ENCODE results near the gene NTNG1. TPM values are rescaled to one million over a fixed set of nuclear protein-coding genes. Genes with fewer than 3 reads are reported as not detected.

The NTNG1 gene
- total and polyA plus RNA-seq, 2 of the 8 experiments (the other 6 are each of a cell fraction or from before 2014, with no cell fraction given), result 1.2 to 4.1 TPM

DNA sequence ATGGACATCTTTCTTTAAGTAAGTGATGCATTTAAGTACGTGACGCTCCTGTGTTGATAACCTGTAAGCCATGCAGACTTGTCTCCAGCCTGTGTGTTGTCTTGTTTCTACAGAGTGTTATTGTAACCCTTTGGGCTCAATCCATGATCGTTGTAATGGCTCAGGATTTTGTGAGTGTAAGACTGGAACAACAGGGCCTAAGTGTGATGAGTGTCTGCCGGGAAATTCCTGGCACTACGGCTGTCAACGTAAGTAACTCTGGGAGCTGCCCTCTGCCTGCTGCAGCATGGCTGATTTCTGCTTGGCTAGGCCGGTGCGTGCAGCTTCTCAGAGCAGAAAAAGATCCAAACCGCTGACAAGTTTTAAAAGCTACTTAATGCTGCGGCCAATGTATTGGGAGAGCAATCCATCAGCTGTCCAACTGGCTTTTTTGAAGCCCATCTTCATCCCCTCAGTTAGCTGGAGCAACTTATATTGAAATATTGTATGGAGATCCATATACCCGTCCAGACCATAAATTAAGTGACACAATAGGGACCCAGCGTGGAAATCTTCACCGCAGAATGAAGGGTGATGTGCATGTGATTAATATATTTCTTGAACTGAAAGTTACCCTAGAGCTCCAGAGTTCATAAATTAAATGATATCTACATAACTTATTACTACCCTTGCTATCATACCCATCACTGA lies 295.9 kb downstream of the NTNG1 start:
- H3K23me2 ChIP-seq (ENCODE audit: low read depth, low read length), result no peaks in the 10 kb centered on the region
- no peak overlapping the region for H3K14ac ChIP-seq (ENCODE audit: insufficient read length)
- DNase-seq (ENCODE audit: low read depth in 1 of 2, low spot score in 2 of 2), result no peak
- H4K91ac ChIP-seq (replicated peaks; ENCODE audit: insufficient read length, low read length), result no peak overlapping the region
- H3K79me1 ChIP-seq (ENCODE audit: low read depth, low read length), result no peaks in the 10 kb centered on the region
- no peak overlapping the region for H3K9ac ChIP-seq (replicated peaks in 1 of 4; ENCODE audit: extremely low read depth in 1 of 4, low read depth in 3 of 4, low read length in 3 of 4)
- H2BK120ac ChIP-seq (replicated peaks; ENCODE audit: low read depth, low read length), result no peak overlapping the region
- H3K4me3 ChIP-seq (ENCODE audit: extremely low read depth in 1 of 4, insufficient read depth in 2 of 4, low read depth in 3 of 4, low read length in 4 of 4), result no peak overlapping the region
- no peak overlapping the region for H4K8ac ChIP-seq (ENCODE audit: extremely low read depth, insufficient read depth, low read length)
- H3K27ac ChIP-seq (ENCODE audit: low read depth, low read length), result no peak overlapping the region
- no peak overlapping the region for H2BK12ac ChIP-seq (ENCODE audit: low read depth, low read length)
- H2AFZ ChIP-seq (ENCODE audit: low read length), result no peak overlapping the region; the same call in 1 of the 2 replicates
- WGBS, 2 experiments (ENCODE audit: extremely low coverage in 1 of 2, insufficient coverage in 1 of 2, insufficient read length in 1 of 2, insufficient replicate concordance in 2 of 2, low coverage in 1 of 2, low lambda C conversion rate in 2 of 2, missing lambda C conversion rate in 1 of 2), result 91% methylated on average over 13 of the region's 13 CpGs; no CpG with 5 or more reads in 1 of the 2 experiments
- no peaks in the 10 kb centered on the region for H3K9me3 ChIP-seq (ENCODE audit: insufficient read depth in 2 of 2, low read depth in 1 of 2, low read length in 1 of 2)
- CTCF ChIA-PET (ENCODE audit: partially characterized antibody), result interaction anchor here (0.7 to 2.5 kb wide), 6 partner anchors 11 to 181 kb away, joined by 3 to 11 read pairs (median 3); no protein-coding TSS in a partner anchor
- H3K4ac ChIP-seq (replicated peaks; ENCODE audit: insufficient read length, low read depth, low read length), result no peak overlapping the region
- H4K20me1 ChIP-seq (replicated peaks in 1 of 2; ENCODE audit: control insufficient read depth in 1 of 2, insufficient read depth in 2 of 2, low read length in 2 of 2), result no peaks in the 10 kb centered on the region
- no peak overlapping the region for H4K5ac ChIP-seq (ENCODE audit: insufficient read length, low read depth, low read length)
- H2BK20ac ChIP-seq (ENCODE audit: low read length), result no peak overlapping the region
- H3K4me1 ChIP-seq (replicated peaks in 1 of 4; ENCODE audit: control insufficient read depth in 3 of 4, insufficient read depth in 4 of 4, low read length in 3 of 4), result peaks cover 0 to 6% (median 2%) of the 10 kb centered on the region in 4 experiments; a peak in 2 of 7 replicates
- FAIRE-seq, result no peak
- H3K36me3 ChIP-seq (ENCODE audit: control insufficient read depth in 2 of 4, insufficient read depth in 4 of 4, low read length in 3 of 4), result no peaks in the 10 kb centered on the region
- H3K56ac ChIP-seq (replicated peaks; ENCODE audit: insufficient read length, low read depth, low read length), result no peak overlapping the region
- no peak for TF ChIP-seq JUND (IDR thresholded peaks at IDR 0.05; ENCODE audit: low read length)
- TF ChIP-seq CEBPB (IDR thresholded peaks at IDR 0.05; ENCODE audit: low read depth, low read length), result no peak
- no peak for TF ChIP-seq CREB1 (IDR thresholded peaks at IDR 0.05)
- TF ChIP-seq MAFK (IDR thresholded peaks at IDR 0.05; ENCODE audit: low read depth, low read length), result no peak
- no peak for TF ChIP-seq JUN (IDR thresholded peaks at IDR 0.05; ENCODE audit: low read depth, low read length)
- no peak for TF ChIP-seq BACH1 (IDR thresholded peaks at IDR 0.05; ENCODE audit: low read length)
- TF ChIP-seq TBP (IDR thresholded peaks at IDR 0.05; ENCODE audit: low read depth, low read length), result no peak
- no peak for TF ChIP-seq EZH2 (IDR thresholded peaks at IDR 0.05; ENCODE audit: low read depth, low read length, severe bottlenecking)
- no peak for TF ChIP-seq EGR1 (IDR thresholded peaks at IDR 0.05; ENCODE audit: borderline replicate concordance, low read depth, low read length)
- TF ChIP-seq SP4 (IDR thresholded peaks at IDR 0.05; ENCODE audit: low read length), result no peak
- TF ChIP-seq RBBP5 (IDR thresholded peaks at IDR 0.05; ENCODE audit: borderline replicate concordance, low read depth, low read length), result no peak
- TF ChIP-seq SIRT6 (IDR thresholded peaks at IDR 0.05; ENCODE audit: low read length), result no peak
- TF ChIP-seq TCF12 (IDR thresholded peaks at IDR 0.05; ENCODE audit: low read depth, low read length), result no peak
- no peak for TF ChIP-seq CTBP2 (IDR thresholded peaks at IDR 0.05; ENCODE audit: borderline replicate concordance, insufficient read depth, insufficient read length, low read length)
- no peak for TF ChIP-seq ZNF274 (IDR thresholded peaks at IDR 0.05; ENCODE audit: borderline replicate concordance, extremely low read depth, low read length)
- no peak overlapping the region for H2BK15ac ChIP-seq (ENCODE audit: low read length)
- no peak overlapping the region for H2AK5ac ChIP-seq (ENCODE audit: low read depth, low read length)
- no peaks in the 10 kb centered on the region for H3K27me3 ChIP-seq (replicated peaks in 1 of 4; ENCODE audit: control insufficient read depth in 3 of 4, extremely low read depth in 1 of 4, insufficient read depth in 3 of 4, low read length in 3 of 4)
- H2BK5ac ChIP-seq (ENCODE audit: low read depth, low read length), result no peak overlapping the region
- POLR2A ChIA-PET (ENCODE audit: partially characterized antibody), result interaction anchor here (0.6 kb wide), 1 partner anchor 49 kb away, joined by 3 read pairs; no protein-coding TSS in a partner anchor
- H3K18ac ChIP-seq (ENCODE audit: extremely low read depth, low read length), result no peak overlapping the region
- no peak overlapping the region for H3K23ac ChIP-seq (ENCODE audit: insufficient read length)
- no peaks in the 10 kb centered on the region for H3K79me2 ChIP-seq (ENCODE audit: control insufficient read depth in 1 of 2, insufficient read depth in 2 of 2, low read length in 2 of 2)
- H3K4me2 ChIP-seq (ENCODE audit: insufficient read depth in 1 of 2, low read depth in 2 of 2, low read length in 2 of 2), result no peak overlapping the region
